Heart left ventricle (tissue), 16 donors: ENCODE results near the gene INO80. TPM values are rescaled to one million over a fixed set of nuclear protein-coding genes. Genes with fewer than 3 reads are reported as not detected.
"Not testable (repeated sequence)": the region's sequence is repeated elsewhere in the genome, so short reads cannot be mapped to it uniquely, and the experiment has no call there.

Source experiments
- ATAC-seq, 4 donors: fragments of 200-7000 bp; cut with Tn5 transposase; one replicate each; pipeline ENCODE4 v1.9.1; 2020 to 2022; ENCODE audit warnings: moderate library complexity in 4 of 4, mild to moderate bottlenecking in 3 of 4, moderate number of reproducible peaks in 1 of 4
- DNase-seq, 5 donors: peaks; one replicate each; pipeline ENCODE4 v3.0.0-alpha.2; 2020
- H3K27ac ChIP-seq, 12 donors: fragments of 200-600 bp; sonication (generic) in 4 of 12; one replicate each; pipeline versions ENCODE4 v1.5.0 to v1.8.0; 2016 to 2022; ENCODE audit warnings: mild to moderate bottlenecking in 2 of 12
- H3K27me3 ChIP-seq, 9 donors: fragments of 200-600 bp; sonication (generic) in 2 of 9; one replicate each; pipeline versions ENCODE4 v1.5.1 to v1.8.0; 2016 to 2022; ENCODE audit warnings: mild to moderate bottlenecking in 3 of 9
- H3K36me3 ChIP-seq, 9 donors: fragments of 200-600 bp; sonication (generic) in 2 of 9; one replicate each; pipeline versions ENCODE4 v1.5.0 to v1.8.0; 2018 to 2022; ENCODE audit warnings: mild to moderate bottlenecking in 2 of 9
- H3K4me1 ChIP-seq, 12 donors: fragments of 200-600 bp; sonication (generic) in 4 of 12; one replicate each; pipeline versions ENCODE4 v1.5.0 to v1.8.0; 2016 to 2022; ENCODE audit warnings: mild to moderate bottlenecking in 3 of 12
- H3K4me3 ChIP-seq, 12 donors: fragments of 200-600 bp; sonication (generic) in 4 of 12; one replicate each; pipeline versions ENCODE4 v1.5.0 to v1.8.0; 2017 to 2022; ENCODE audit warnings: mild to moderate bottlenecking in 9 of 12, moderate library complexity in 4 of 12
- H3K9me3 ChIP-seq, 12 donors: fragments of 200-600 bp; sonication (generic) in 4 of 12; one replicate each; pipeline versions ENCODE4 v1.5.0 to v1.8.0; 2016 to 2022; ENCODE audit warnings: mild to moderate bottlenecking in 1 of 12
- POLR2A ChIP-seq, 2 donors: fragments of 450-650 bp; IDR thresholded peaks; one replicate each; pipeline ENCODE4 v1.6.1; 2017; ENCODE audit warnings: antibody characterized with exemption in 2 of 2, mild to moderate bottlenecking in 2 of 2, moderate library complexity in 2 of 2
- WGBS, 4 donors: extraction: QIAGEN DNeasy Blood & Tissue Kit in 2 of 4; methylation state at CpG; one replicate each; pipeline versions ENCODE4 v1.1.5 to v1.1.7; 2013 to 2018; 5-methylcytosine and 5-hydroxymethylcytosine counted together
- intact Hi-C, 10 donors: fragments of 100-400 bp; cut with DNase I; formaldehyde crosslinking; loops; one replicate each; pipeline versions ENCODE4 v1.11.1 to v1.14.2; 2022
- polyA plus RNA-seq, 2 donors: library from polyadenylated mRNA; stranded (reverse); fragments of 200-250 nt; gene quantifications; one replicate each; pipeline ENCODE4 v1.2.3, GENCODE V29; 2013
- total RNA-seq, 9 donors: library from RNA; depleted of rRNA in 2 of 9; stranded (reverse); fragments of >200 nt in 2 of 9; fragmentation: NEBNext Ultra II Directional in 3 of 9; extraction: Animal tissue kit (Norgen Biotek cat#: 25700) in 3 of 9; gene quantifications; one replicate each; pipeline versions ENCODE4 v1.1.0 to v1.2.4, GENCODE V29; 2016 to 2023
- TF ChIP-seq, protein P1 (sequence below), 12 donors: fragments of 200-600 bp; sonication (generic) in 4 of 12; IDR thresholded peaks; one replicate each; pipeline versions ENCODE4 v1.5.0 to v1.8.0; 2018 to 2022; ENCODE audit warnings: antibody characterized with exemption in 12 of 12, mild to moderate bottlenecking in 5 of 12
- donor health status: ischemic (EF 13 %, LVEDD 7.1; RV severe dilation, severe dysfunction).
- donor health status: healthy with polysubstance abuse.
- donor health status: DM: no; HTN: yes; CAD: no.
- donor health status: DM: no; HTN: no; CAD: no.
- donor health status: ischemic (EF 25% LVEDD 6.9; RV normal size, moderate dysfunction).
- donor health status: ischemic (EF 25% LVEDD 5.7; RV mildly dilated, moderate dysfunction).
- donor health status: healthy.
- donor health status: DM: yes; HTN: yes; CAD: no.
- donor health status: ischemic (EF 35%, LVEDD 5.7; RV mildly dilated, moderate dysfunction).
- donor health status: nonischemic (EF 11% LVEDD 7.7; RV severe dilation, severe dysfunction).
- donor health status: DM: yes; HTN: yes; CAD: no.
- donor health status: PGD.
- donor health status: ischemic (EF 29% LVEDD 5.4; RV normal size, mild dysfunction).
- donor health status: nonischemic (EF 23%, LVEDD 6.1; RV moderate dilation, normal function).

INO80 gene
- total and polyA plus RNA-seq, 11 donors, result 4.7 to 20.9 (median 12.6) TPM

DNA sequence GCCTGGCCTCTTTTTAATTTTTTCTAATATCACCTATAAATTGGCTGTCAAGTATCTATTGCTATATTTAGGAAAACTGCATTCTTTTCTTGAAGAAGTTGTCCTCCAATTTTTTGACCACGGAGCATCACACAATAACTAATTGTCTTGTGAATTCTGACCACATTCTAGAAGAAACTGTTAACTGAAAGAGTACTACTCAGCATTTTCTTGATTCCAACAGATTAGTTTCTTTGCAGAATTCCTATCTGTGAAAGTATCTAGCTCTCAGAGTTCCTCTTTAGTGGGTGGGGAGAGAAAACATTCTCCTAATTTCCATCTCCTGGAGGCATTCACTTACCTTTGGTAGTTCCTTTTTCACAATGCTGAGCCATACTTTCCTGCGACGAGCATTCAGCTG is 31.1 kb downstream of the INO80 start:
- TF ChIP-seq POLR2A (IDR thresholded peaks at IDR 0.05), result no peak
- TF ChIP-seq, protein P1, sequence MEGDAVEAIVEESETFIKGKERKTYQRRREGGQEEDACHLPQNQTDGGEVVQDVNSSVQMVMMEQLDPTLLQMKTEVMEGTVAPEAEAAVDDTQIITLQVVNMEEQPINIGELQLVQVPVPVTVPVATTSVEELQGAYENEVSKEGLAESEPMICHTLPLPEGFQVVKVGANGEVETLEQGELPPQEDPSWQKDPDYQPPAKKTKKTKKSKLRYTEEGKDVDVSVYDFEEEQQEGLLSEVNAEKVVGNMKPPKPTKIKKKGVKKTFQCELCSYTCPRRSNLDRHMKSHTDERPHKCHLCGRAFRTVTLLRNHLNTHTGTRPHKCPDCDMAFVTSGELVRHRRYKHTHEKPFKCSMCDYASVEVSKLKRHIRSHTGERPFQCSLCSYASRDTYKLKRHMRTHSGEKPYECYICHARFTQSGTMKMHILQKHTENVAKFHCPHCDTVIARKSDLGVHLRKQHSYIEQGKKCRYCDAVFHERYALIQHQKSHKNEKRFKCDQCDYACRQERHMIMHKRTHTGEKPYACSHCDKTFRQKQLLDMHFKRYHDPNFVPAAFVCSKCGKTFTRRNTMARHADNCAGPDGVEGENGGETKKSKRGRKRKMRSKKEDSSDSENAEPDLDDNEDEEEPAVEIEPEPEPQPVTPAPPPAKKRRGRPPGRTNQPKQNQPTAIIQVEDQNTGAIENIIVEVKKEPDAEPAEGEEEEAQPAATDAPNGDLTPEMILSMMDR (IDR thresholded peaks at IDR 0.05), result no peak
- Histone ChIP-seq H3K27ac (no peak overlapping the region), H3K4me1 (peaks cover 0 to 5% (median 0%) of the 10 kb centered on the region in 12 donors), H3K36me3 (peaks cover 2 to 100% (median 98%) of the 10 kb centered on the region in 9 donors), H3K27me3 (no peaks in the 10 kb centered on the region), H3K4me3 (no peak overlapping the region), H3K9me3 (no peaks in the 10 kb centered on the region)
- WGBS, 4 donors, result 77 to 80% (median 78%) methylated on average over 3 of the region's 3 CpGs
- intact Hi-C loops, result loop anchor here in 1 of 10 donors (5.0 kb wide), 1 partner anchor 43 kb away; no protein-coding TSS in a partner anchor
- ATAC-seq (no peak), DNase-seq (no peak)

DNA sequence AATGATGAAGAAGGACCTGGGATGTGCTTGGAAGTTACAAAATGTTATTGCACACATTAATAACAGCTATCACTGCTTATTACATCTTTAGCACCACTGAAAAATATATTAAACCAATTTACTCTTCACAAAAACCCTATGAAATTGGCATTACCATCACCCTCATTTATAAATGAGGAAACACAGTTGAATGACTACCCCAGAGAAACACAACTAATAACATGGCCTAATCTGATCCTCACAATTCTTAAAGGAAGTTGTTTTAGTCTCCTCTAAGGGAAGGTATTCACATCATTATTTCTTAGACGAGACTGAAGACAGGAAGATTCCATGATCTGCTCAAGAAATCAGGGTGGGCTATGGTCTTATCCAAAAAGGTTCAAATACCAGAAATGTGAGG is 35.9 kb downstream of the INO80 start:
- DNase-seq (no peak), ATAC-seq (no peak)
- no peak overlapping the region for H3K4me3 ChIP-seq
- no peaks in the 10 kb centered on the region for H3K4me1 ChIP-seq
- no peaks in the 10 kb centered on the region for H3K9me3 ChIP-seq
- no peak overlapping the region for H3K27ac ChIP-seq
- peaks cover 2 to 100% (median 100%) of the 10 kb centered on the region in 9 donors for H3K36me3 ChIP-seq
- H3K27me3 ChIP-seq, result no peaks in the 10 kb centered on the region
- TF ChIP-seq, protein P1 (IDR thresholded peaks at IDR 0.05), result no peak
- TF ChIP-seq POLR2A (IDR thresholded peaks at IDR 0.05), result no peak
- intact Hi-C loops, result loop anchor here in 1 of 10 donors (5.0 kb wide), 1 partner anchor 33 kb away; no protein-coding TSS in a partner anchor
- WGBS, 4 donors, result 89 to 93% (median 90%) methylated on average over 1 of the region's 1 CpG

DNA sequence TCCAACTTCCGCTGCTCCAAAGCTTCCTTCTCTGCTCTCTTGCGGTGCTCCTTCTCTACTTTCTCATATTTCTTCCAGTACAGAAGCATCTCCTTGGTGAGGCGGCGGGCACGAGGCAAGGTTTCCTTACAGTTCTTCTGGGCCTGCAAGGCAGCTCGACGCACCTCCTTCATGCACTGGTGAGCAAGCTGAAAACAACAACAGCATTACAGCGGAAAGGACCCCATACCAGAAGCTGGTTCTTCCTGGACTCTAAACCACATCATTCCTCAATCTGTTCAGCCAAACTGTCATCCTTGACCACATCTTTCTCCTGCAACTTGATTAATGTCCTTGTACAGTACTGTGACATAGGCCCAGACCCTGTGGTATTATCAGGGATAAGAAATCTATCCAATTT is 36.4 kb downstream of the INO80 start:
- peaks cover 2 to 100% (median 98%) of the 10 kb centered on the region in 9 donors for H3K36me3 ChIP-seq
- WGBS, 4 donors, result 88 to 98% (median 94%) methylated on average over 8 of the region's 8 CpGs

DNA sequence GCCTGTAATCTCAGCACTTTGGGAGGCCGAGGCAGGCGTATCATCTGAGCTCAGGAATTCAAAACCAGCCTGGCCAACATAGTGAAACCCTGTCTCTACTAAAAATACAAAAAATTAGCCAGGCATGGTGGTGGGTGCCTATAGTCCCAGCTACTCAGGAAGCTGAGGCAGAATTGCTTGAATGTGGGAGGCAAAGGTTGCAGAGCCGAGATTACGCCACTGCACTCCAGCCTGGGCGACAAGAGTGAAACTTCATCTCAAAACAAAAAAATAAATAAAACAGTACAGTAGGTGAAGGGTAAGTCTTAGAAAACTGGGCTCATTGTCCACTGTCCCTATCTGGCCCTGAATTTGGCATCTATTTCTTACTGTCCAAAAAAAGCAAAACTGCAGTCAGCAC is 37.2 kb downstream of the INO80 start:
- WGBS, 4 donors, result 95 to 97% (median 96%) methylated on average over 5 of the region's 5 CpGs
- intact Hi-C loops, H3K4me3 ChIP-seq, H3K27me3 ChIP-seq, H3K27ac ChIP-seq, ATAC-seq, DNase-seq, H3K9me3 ChIP-seq, H3K4me1 ChIP-seq: not testable (repeated sequence)
- peaks cover 2 to 100% (median 98%) of the 10 kb centered on the region in 9 donors for H3K36me3 ChIP-seq

More for the DNA sequence above, 36.4 kb downstream of the INO80 start:
- TF ChIP-seq, protein P1 (IDR thresholded peaks at IDR 0.05), result no peak
- no peak for TF ChIP-seq POLR2A (IDR thresholded peaks at IDR 0.05)
- ATAC-seq (no peak), DNase-seq (no peak)
- no peak overlapping the region for H3K4me3 ChIP-seq
- H3K27ac ChIP-seq, result no peak overlapping the region
- no peaks in the 10 kb centered on the region for H3K4me1 ChIP-seq
- no peaks in the 10 kb centered on the region for H3K9me3 ChIP-seq
- H3K27me3 ChIP-seq, result no peaks in the 10 kb centered on the region
- intact Hi-C loops, result loop anchor here in 1 of 10 donors (5.0 kb wide), 1 partner anchor 32 kb away; no protein-coding TSS in a partner anchor

DNA sequence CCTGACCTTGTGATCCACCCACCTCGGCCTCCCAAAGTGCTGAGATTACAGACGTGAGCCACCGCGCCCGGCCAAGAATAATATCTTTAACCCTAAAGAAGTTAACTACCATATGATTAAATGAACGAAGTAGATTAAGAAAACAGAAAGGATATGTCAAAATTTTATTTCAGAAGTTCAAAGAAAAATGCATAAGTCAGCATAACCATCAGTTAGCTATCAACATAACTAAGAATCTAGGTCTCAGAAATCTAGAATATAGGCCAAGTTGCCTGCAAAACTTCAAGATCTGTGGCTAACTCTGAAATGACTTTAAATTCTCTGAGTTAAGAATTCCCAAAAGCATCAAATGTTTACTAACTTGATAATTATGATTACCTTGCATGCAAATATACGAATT is 38.0 kb downstream of the INO80 start:
- peaks cover 5 to 100% (median 98%) of the 10 kb centered on the region in 9 donors for H3K36me3 ChIP-seq
- TF ChIP-seq, protein P1 (IDR thresholded peaks at IDR 0.05), result no peak
- no peak for TF ChIP-seq POLR2A (IDR thresholded peaks at IDR 0.05)
- DNase-seq (no peak), ATAC-seq (no peak)
- no peaks in the 10 kb centered on the region for H3K9me3 ChIP-seq
- H3K27ac ChIP-seq, result no peak overlapping the region
- no peaks in the 10 kb centered on the region for H3K4me1 ChIP-seq
- WGBS, 4 donors, result 92 to 94% (median 93%) methylated on average over 7 of the region's 7 CpGs
- intact Hi-C loops, result no loop called here
- H3K4me3 ChIP-seq, result no peak overlapping the region
- no peaks in the 10 kb centered on the region for H3K27me3 ChIP-seq
